HCT116 (cell line): ENCODE data around the gene INF2. TPM values are rescaled to one million over a fixed set of nuclear protein-coding genes. Genes with fewer than 3 reads are reported as not detected.

Source experiments
- ATAC-seq: fragments of 200-7000 bp; cut with Tn5 transposase; 2 replicates; pipeline ENCODE4 v1.9.1; 2020; ENCODE audit warnings: mild to moderate bottlenecking, moderate library complexity
- BruUV-seq: library from RNA; stranded (reverse); fragments of 400-500 nt; replicated peaks from 2 replicates; lab custom pipeline; 2021; lab: Mats Ljungman, UMichigan
- CTCF ChIA-PET: fragments of 300-600 bp; sonication (Branson Sonifier 250); formaldehyde crosslinking; loops from one replicate; lab custom pipeline; 2021; ENCODE audit warnings: antibody characterized with exemption; lab: Charles Lee
- POLR2A ChIA-PET: fragments of 300-600, 350-600 bp; sonication (Branson Sonifier 250); formaldehyde crosslinking; loops from one replicate; lab custom pipeline; 2021; ENCODE audit warnings: antibody characterized with exemption; lab: Charles Lee
- RAD21 ChIA-PET, 2 experiments: fragments of 300-600 bp; sonication (Branson Sonifier 250); formaldehyde crosslinking; loops; one replicate each; lab custom pipeline; 2023; ENCODE audit warnings: low total read pairs in 2 of 2; ENCODE audit not compliant: uncharacterized antibody in 2 of 2, unreplicated experiment in 2 of 2, low non-redundant PET in 1 of 2; lab: Charles Lee
- DNase-seq: peaks from one replicate; pipeline ENCODE4 v3.0.0-alpha.2; 2010; ENCODE audit warnings: low read depth, low spot score
- H2AFZ ChIP-seq: fragments of 200-600 bp; shearing (Covaris generic), sonication (generic); 2 replicates; pipeline ENCODE4 v1.6.1; 2017; ENCODE audit warnings: low read depth, mixed run types, mixed read lengths, antibody characterized with exemption, low read length; ENCODE audit not compliant: poor library complexity, severe bottlenecking
- H3K27ac ChIP-seq: 2 replicates; pipeline ENCODE4 v1.5.1; 2012; ENCODE audit warnings: low read depth, low read length
- H3K27me3 ChIP-seq: fragments of 200-600 bp; sonication (generic); 2 replicates; pipeline ENCODE4 v1.6.1; 2016; ENCODE audit warnings: mixed run types, low read length, mixed read lengths; ENCODE audit not compliant: insufficient read depth
- H3K36me3 ChIP-seq, 2 experiments: fragments of 200-500 bp in 1 of 2; fragments of 200-600 bp in 1 of 2; sonication (Bioruptor generic) in 1 of 2; sonication (generic) in 1 of 2; 2 replicates each; pipeline versions ENCODE4 v1.5.1 to v1.6.1; 2014 to 2016; ENCODE audit warnings: low read length in 2 of 2, inconsistent platforms in 1 of 2, mixed read lengths in 1 of 2, mixed run types in 1 of 2; ENCODE audit not compliant: insufficient read depth in 2 of 2, control insufficient read depth in 1 of 2
- H3K4me1 ChIP-seq, 2 experiments: fragments of 200-600 bp in 1 of 2; sonication (generic) in 1 of 2; 2 replicates each; pipeline versions ENCODE4 v1.5.1 to v1.6.1; 2012 to 2017; ENCODE audit warnings: low read length in 2 of 2, inconsistent platforms in 1 of 2, mild to moderate bottlenecking in 1 of 2, mixed read lengths in 1 of 2, mixed run types in 1 of 2, moderate library complexity in 1 of 2; ENCODE audit not compliant: insufficient read depth in 2 of 2, control insufficient read depth in 1 of 2
- H3K4me2 ChIP-seq: fragments of 200-600 bp; sonication (generic); 2 replicates; pipeline ENCODE4 v1.6.1; 2017; ENCODE audit warnings: mixed run types, low read length, mixed read lengths
- H3K4me3 ChIP-seq, 2 experiments: fragments of 200-600 bp in 1 of 2; sonication (generic) in 1 of 2; replicated peaks in 1 of 2; 2 replicates each; pipeline ENCODE4 v1.5.1; 2011 to 2016; ENCODE audit warnings: low read length in 2 of 2, control low read depth in 1 of 2, low read depth in 1 of 2, mild to moderate bottlenecking in 1 of 2, mixed read lengths in 1 of 2, mixed run types in 1 of 2
- H3K79me2 ChIP-seq: fragments of 200-600 bp; sonication (generic); 2 replicates; pipeline ENCODE4 v1.6.1; 2017; ENCODE audit warnings: mild to moderate bottlenecking, mixed run types, low read length, moderate library complexity, mixed read lengths; ENCODE audit not compliant: insufficient read depth
- H3K9ac ChIP-seq: fragments of 200-600 bp; sonication (generic); 2 replicates; pipeline ENCODE4 v1.6.1; 2016; ENCODE audit warnings: low read length, mixed read lengths
- H3K9me2 ChIP-seq: fragments of 200-600 bp; sonication (generic), shearing (Covaris generic); 2 replicates; pipeline ENCODE4 v1.6.1; 2017; ENCODE audit warnings: mixed run types, mild to moderate bottlenecking, moderate library complexity; ENCODE audit not compliant: insufficient read depth
- H3K9me3 ChIP-seq, 2 experiments: fragments of 200-500 bp in 1 of 2; fragments of 200-600 bp in 1 of 2; sonication (Bioruptor generic) in 1 of 2; sonication (generic) in 1 of 2; 2 replicates each; pipeline ENCODE4 v1.6.1; 2014 to 2017; ENCODE audit warnings: low read length in 2 of 2, mixed read lengths in 2 of 2, inconsistent platforms in 1 of 2, low read depth in 1 of 2, mild to moderate bottlenecking in 1 of 2, mixed run types in 1 of 2, moderate library complexity in 1 of 2; ENCODE audit not compliant: control insufficient read depth in 1 of 2, insufficient read depth in 1 of 2
- H4K20me1 ChIP-seq: fragments of 200-600 bp; sonication (generic), shearing (Covaris generic); 2 replicates; pipeline ENCODE4 v1.6.1; 2017; ENCODE audit warnings: mixed run types, mild to moderate bottlenecking, moderate library complexity; ENCODE audit not compliant: insufficient read depth
- CEBPB ChIP-seq: IDR thresholded peaks from 2 replicates; pipeline ENCODE4 v1.6.1; 2012; ENCODE audit warnings: low read depth
- ELF1 ChIP-seq: IDR thresholded peaks from 2 replicates; pipeline ENCODE4 v1.6.1; 2012; ENCODE audit warnings: low read depth, borderline replicate concordance
- EZH2 ChIP-seq: fragments of 200-600 bp; sonication (generic); IDR thresholded peaks from 2 replicates; pipeline ENCODE4 v1.6.1; 2017; ENCODE audit warnings: antibody characterized with exemption, mixed run types
- EZH2phosphoT487 ChIP-seq: fragments of 200-600 bp; IDR thresholded peaks from 2 replicates; pipeline ENCODE4 v1.6.1; 2018; ENCODE audit warnings: antibody characterized with exemption, borderline replicate concordance
- FOSL1 ChIP-seq: IDR thresholded peaks from 2 replicates; pipeline ENCODE4 v1.6.1; 2012; ENCODE audit warnings: low read depth
- JUND ChIP-seq: IDR thresholded peaks from 2 replicates; pipeline ENCODE4 v1.6.1; 2012
- POLR2A ChIP-seq: IDR thresholded peaks from 2 replicates; pipeline ENCODE4 v1.7.0; 2011; ENCODE audit warnings: borderline replicate concordance; ENCODE audit not compliant: insufficient read depth, insufficient read length; ENCODE audit errors: extremely low read depth
- POLR2AphosphoS5 ChIP-seq: IDR thresholded peaks from 2 replicates; pipeline ENCODE4 v1.6.1; 2011; ENCODE audit warnings: mild to moderate bottlenecking, low read depth, low read length, moderate library complexity
- RAD21 ChIP-seq: IDR thresholded peaks from 2 replicates; pipeline ENCODE4 v1.6.1; 2012; ENCODE audit warnings: low read depth, mild to moderate bottlenecking
- SIN3A ChIP-seq: IDR thresholded peaks from 2 replicates; pipeline ENCODE4 v1.6.1; 2012; ENCODE audit warnings: low read depth
- SP1 ChIP-seq: IDR thresholded peaks from 2 replicates; pipeline ENCODE4 v1.6.1; 2012; ENCODE audit warnings: low read depth
- SRF ChIP-seq: IDR thresholded peaks from 2 replicates; pipeline ENCODE4 v1.6.1; 2012; ENCODE audit warnings: low read depth
- TCF7L2 ChIP-seq: IDR thresholded peaks from 2 replicates; pipeline ENCODE4 v1.7.0; 2011; ENCODE audit warnings: borderline replicate concordance, inconsistent platforms; ENCODE audit not compliant: insufficient read depth, insufficient read length; ENCODE audit errors: extremely low read depth
- YY1 ChIP-seq: IDR thresholded peaks from 2 replicates; pipeline ENCODE4 v1.6.1; 2011; ENCODE audit warnings: low read length, low read depth, moderate library complexity, mild to moderate bottlenecking; ENCODE audit not compliant: insufficient replicate concordance; ENCODE audit errors: extremely low read depth
- ZNF274 ChIP-seq: fragments of 200-500 bp; sonication (Bioruptor generic); IDR thresholded peaks from 2 replicates; pipeline ENCODE4 v1.6.1; 2014; ENCODE audit warnings: mild to moderate bottlenecking, low read depth, low read length, inconsistent platforms
- intact Hi-C: fragments of 100-400 bp; cut with micrococcal nuclease; formaldehyde crosslinking; loops from 2 replicates; pipeline ENCODE4 v1.10.0; 2022
- total RNA-seq: library from RNA; stranded (reverse); gene quantifications from one replicate; pipeline ENCODE4 v1.2.1, GENCODE V29; 2021; ENCODE audit not compliant: unreplicated experiment
- TF ChIP-seq, protein P1 (sequence below): IDR thresholded peaks from 2 replicates; pipeline ENCODE4 v1.6.1; 2012; ENCODE audit warnings: low read depth

The INF2 gene
- total RNA-seq, 1 experiment from 2014 or later, result 95.8 TPM

DNA sequence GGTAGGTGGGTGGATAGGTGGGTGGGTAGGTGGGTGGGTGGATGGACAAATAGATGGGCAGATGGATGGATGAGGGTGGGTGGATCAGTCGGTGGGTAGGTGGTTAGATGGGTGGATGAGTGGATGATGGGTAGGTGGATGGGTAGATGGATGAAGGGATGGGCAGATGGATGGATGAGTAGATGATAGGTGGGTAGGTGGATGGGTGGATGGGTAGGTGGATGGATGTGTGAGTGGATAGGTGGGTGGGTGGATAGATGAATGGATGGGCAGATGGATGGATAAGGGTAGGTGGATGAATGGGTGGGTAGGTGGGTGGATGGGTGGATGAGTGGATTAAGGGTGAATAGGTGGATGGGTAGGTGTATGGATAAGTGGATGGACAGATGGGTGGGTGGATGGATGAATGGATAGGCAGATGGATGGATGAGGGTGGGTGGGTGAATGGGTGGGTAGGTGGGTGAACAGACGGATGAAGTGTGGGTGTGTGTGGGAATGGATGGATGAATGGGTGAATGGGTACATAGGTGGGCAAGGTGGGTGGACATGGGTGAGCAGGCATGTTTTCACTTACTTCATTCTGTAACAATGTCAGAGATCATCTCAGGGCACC, 3.3 kb upstream of the INF2 start:
- DNase-seq, result no peak
- Histone ChIP-seq H3K4me2 (no peak overlapping the region), H3K9me2 (no peaks in the 10 kb centered on the region), H3K27ac (no peak overlapping the region; the same call in 1 of the 2 replicates), H3K4me1 (peaks cover 57 to 71% of the 10 kb centered on the region in 2 experiments), H3K79me2 (peaks cover 16% of the 10 kb centered on the region), H3K9ac (no peak overlapping the region), H3K9me3 (no peaks in the 10 kb centered on the region), H3K27me3 (no peaks in the 10 kb centered on the region), H2AFZ (no peak overlapping the region), H3K36me3 (no peaks in the 10 kb centered on the region; a peak in 2 of 4 replicates), H4K20me1 (no peaks in the 10 kb centered on the region), H3K4me3 (no peak overlapping the region)
- CTCF ChIA-PET, result no interaction called here
- RAD21 ChIA-PET, result no interaction called here
- POLR2A ChIA-PET, result no interaction called here
- no peak for ATAC-seq
- intact Hi-C loops, result no loop called here
- TF ChIP-seq ZNF274, result no peak
- no peak for TF ChIP-seq ELF1
- TF ChIP-seq JUND, result no peak
- no peak for TF ChIP-seq EZH2phosphoT487
- TF ChIP-seq POLR2A, result no peak
- no peak for TF ChIP-seq SIN3A
- TF ChIP-seq RAD21, result no peak
- no peak for TF ChIP-seq TCF7L2
- TF ChIP-seq, protein P1, sequence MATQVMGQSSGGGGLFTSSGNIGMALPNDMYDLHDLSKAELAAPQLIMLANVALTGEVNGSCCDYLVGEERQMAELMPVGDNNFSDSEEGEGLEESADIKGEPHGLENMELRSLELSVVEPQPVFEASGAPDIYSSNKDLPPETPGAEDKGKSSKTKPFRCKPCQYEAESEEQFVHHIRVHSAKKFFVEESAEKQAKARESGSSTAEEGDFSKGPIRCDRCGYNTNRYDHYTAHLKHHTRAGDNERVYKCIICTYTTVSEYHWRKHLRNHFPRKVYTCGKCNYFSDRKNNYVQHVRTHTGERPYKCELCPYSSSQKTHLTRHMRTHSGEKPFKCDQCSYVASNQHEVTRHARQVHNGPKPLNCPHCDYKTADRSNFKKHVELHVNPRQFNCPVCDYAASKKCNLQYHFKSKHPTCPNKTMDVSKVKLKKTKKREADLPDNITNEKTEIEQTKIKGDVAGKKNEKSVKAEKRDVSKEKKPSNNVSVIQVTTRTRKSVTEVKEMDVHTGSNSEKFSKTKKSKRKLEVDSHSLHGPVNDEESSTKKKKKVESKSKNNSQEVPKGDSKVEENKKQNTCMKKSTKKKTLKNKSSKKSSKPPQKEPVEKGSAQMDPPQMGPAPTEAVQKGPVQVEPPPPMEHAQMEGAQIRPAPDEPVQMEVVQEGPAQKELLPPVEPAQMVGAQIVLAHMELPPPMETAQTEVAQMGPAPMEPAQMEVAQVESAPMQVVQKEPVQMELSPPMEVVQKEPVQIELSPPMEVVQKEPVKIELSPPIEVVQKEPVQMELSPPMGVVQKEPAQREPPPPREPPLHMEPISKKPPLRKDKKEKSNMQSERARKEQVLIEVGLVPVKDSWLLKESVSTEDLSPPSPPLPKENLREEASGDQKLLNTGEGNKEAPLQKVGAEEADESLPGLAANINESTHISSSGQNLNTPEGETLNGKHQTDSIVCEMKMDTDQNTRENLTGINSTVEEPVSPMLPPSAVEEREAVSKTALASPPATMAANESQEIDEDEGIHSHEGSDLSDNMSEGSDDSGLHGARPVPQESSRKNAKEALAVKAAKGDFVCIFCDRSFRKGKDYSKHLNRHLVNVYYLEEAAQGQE, result no peak
- no peak for TF ChIP-seq POLR2AphosphoS5
- no peak for TF ChIP-seq CEBPB
- TF ChIP-seq FOSL1, result no peak
- TF ChIP-seq SP1, result no peak
- no peak for TF ChIP-seq SRF
- TF ChIP-seq YY1, result no peak
- no peak for TF ChIP-seq EZH2
- BruUV-seq, result no TSS peak
